22Rv1 (cell line): ENCODE results near the gene SLIT1.

Source experiments
- ZFX ChIP-seq: fragments of 450-650 bp; IDR thresholded peaks from 2 replicates; pipeline ENCODE4 v1.6.1; 2017; ENCODE audit warnings: antibody characterized with exemption, borderline replicate concordance
- TF ChIP-seq, protein P1 (sequence below): fragments of 450-650 bp; IDR thresholded peaks from 2 replicates; pipeline ENCODE4 v1.5.1; 2017; ENCODE audit warnings: mild to moderate bottlenecking

DNA sequence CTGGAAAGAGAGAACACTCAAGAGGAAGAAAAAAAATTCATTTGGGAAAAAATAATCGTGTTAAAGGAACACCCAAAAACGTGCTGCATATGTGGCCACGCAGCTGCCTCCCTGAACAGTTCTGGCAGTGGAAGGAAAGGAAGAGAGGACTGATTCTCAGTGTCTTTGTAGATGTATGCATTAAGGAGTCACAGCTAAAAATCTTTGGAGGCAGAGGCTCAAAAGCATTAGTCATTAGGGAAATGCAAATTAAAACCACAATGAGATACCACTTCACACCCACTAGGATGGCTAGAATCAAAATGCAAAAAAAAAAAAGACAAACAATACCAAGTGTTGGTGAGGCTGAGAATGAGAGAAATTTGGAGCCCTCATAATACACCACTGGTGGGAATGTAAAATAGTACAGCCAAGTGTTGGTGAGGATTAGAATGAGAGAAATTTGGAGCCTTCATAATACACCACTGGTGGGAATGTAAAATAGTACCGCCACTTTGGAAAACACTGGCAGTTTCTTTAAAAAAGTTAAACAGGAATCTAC lies 134.7 kb downstream of the SLIT1 start:
- TF ChIP-seq, protein P1, sequence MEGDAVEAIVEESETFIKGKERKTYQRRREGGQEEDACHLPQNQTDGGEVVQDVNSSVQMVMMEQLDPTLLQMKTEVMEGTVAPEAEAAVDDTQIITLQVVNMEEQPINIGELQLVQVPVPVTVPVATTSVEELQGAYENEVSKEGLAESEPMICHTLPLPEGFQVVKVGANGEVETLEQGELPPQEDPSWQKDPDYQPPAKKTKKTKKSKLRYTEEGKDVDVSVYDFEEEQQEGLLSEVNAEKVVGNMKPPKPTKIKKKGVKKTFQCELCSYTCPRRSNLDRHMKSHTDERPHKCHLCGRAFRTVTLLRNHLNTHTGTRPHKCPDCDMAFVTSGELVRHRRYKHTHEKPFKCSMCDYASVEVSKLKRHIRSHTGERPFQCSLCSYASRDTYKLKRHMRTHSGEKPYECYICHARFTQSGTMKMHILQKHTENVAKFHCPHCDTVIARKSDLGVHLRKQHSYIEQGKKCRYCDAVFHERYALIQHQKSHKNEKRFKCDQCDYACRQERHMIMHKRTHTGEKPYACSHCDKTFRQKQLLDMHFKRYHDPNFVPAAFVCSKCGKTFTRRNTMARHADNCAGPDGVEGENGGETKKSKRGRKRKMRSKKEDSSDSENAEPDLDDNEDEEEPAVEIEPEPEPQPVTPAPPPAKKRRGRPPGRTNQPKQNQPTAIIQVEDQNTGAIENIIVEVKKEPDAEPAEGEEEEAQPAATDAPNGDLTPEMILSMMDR = no peak
- no peak for TF ChIP-seq ZFX
